MM.1S (cell line): ENCODE results near the gene MVB12B.

ENCODE experiments used
- DNase-seq: peaks from one replicate; pipeline ENCODE4 v3.0.0-alpha.2; 2015
- H2AFZ ChIP-seq: fragments of 300-600 bp; sonication (generic); 2 replicates; pipeline ENCODE4 v1.6.0; 2016; ENCODE audit warnings: antibody characterized with exemption, low read length
- H3F3A ChIP-seq: fragments of 300-600 bp; sonication (generic); 2 replicates; pipeline ENCODE4 v1.6.1; 2016; ENCODE audit warnings: mild to moderate bottlenecking, antibody characterized with exemption, low read length, moderate library complexity, mixed read lengths; ENCODE audit not compliant: insufficient read depth
- H3K27ac ChIP-seq: fragments of 300-600 bp; sonication (generic); 2 replicates; pipeline ENCODE4 v1.5.1; 2016; ENCODE audit warnings: mild to moderate bottlenecking, low read length
- H3K27me3 ChIP-seq: fragments of 300-600 bp; sonication (generic); replicated peaks from 2 replicates; pipeline ENCODE4 v1.6.0; 2016; ENCODE audit warnings: low read length; ENCODE audit not compliant: insufficient read depth
- H3K36me3 ChIP-seq: fragments of 300-600 bp; sonication (generic); replicated peaks from 2 replicates; pipeline ENCODE4 v1.6.1; 2016; ENCODE audit warnings: mild to moderate bottlenecking, low read length, mixed read lengths; ENCODE audit not compliant: insufficient read depth
- H3K4me1 ChIP-seq: fragments of 300-600 bp; sonication (generic); 2 replicates; pipeline ENCODE4 v1.6.1; 2016; ENCODE audit warnings: low read length, mixed read lengths
- H3K4me2 ChIP-seq: fragments of 300-600 bp; sonication (generic); 2 replicates; pipeline ENCODE4 v1.6.0; 2016; ENCODE audit warnings: low read depth, low read length
- H3K4me3 ChIP-seq: fragments of 300-600 bp; sonication (generic); 2 replicates; pipeline ENCODE4 v1.5.1; 2016; ENCODE audit warnings: low read length, mixed read lengths
- H3K79me2 ChIP-seq: fragments of 300-600 bp; sonication (generic); 2 replicates; pipeline ENCODE4 v1.6.1; 2016; ENCODE audit warnings: mixed run types, low read length, mixed read lengths
- H3K9ac ChIP-seq: fragments of 300-600 bp; sonication (generic); 2 replicates; pipeline ENCODE4 v1.6.1; 2016; ENCODE audit warnings: low read length, mixed read lengths
- H3K9me2 ChIP-seq: fragments of 300-600 bp; sonication (generic); replicated peaks from 2 replicates; pipeline ENCODE4 v1.6.1; 2016; ENCODE audit warnings: mild to moderate bottlenecking, low read length, mixed read lengths; ENCODE audit not compliant: insufficient read depth
- H3K9me3 ChIP-seq: fragments of 300-600 bp; sonication (generic); replicated peaks from 2 replicates; pipeline ENCODE4 v1.6.1; 2016; ENCODE audit warnings: mild to moderate bottlenecking, low read length, mixed read lengths; ENCODE audit not compliant: insufficient read depth
- H4K20me1 ChIP-seq: fragments of 300-600 bp; sonication (generic); 2 replicates; pipeline ENCODE4 v1.6.1; 2016; ENCODE audit warnings: mild to moderate bottlenecking, low read length, moderate library complexity, mixed read lengths; ENCODE audit not compliant: insufficient read depth
- EZH2 ChIP-seq: fragments of 300-600 bp; sonication (generic); optimal IDR thresholded peaks from 2 replicates; pipeline ENCODE3; 2017; ENCODE audit warnings: low read depth, mild to moderate bottlenecking, antibody characterized with exemption, low read length, mixed read lengths
- EZH2phosphoT487 ChIP-seq: fragments of 300-600 bp; sonication (generic); IDR thresholded peaks from 2 replicates; pipeline ENCODE4 v1.6.1; 2018; ENCODE audit warnings: antibody characterized with exemption, low read length
- TF ChIP-seq, protein P1 (sequence below): fragments of 300-600 bp; sonication (generic); IDR thresholded peaks from 2 replicates; pipeline ENCODE4 v1.5.1; 2016; ENCODE audit warnings: antibody characterized with exemption, low read length, mixed read lengths

The MVB12B gene

DNA sequence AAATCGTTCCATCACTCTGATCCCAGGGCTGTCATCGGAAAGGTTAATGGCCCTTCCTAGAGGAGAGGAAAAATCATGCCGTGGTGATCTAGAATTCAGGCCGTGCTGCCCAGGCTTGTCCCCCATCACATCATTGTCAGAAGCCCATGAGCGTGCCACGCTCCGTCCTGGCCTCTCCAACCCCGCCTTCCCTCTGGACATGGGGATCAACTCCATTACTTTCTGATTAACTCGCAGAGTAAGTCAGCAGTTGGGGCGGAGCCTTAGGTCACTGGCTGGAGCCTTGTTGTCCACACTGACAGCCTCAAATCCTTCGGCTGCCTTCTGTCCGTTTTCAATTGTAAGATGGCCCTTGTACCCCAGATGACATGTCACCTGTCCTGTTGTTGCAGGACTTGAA lies 75.0 kb downstream of the MVB12B start:
- no peaks in the 10 kb centered on the region for H3K9me3 ChIP-seq
- no peak overlapping the region for H3K4me3 ChIP-seq
- no peaks in the 10 kb centered on the region for H4K20me1 ChIP-seq
- H3K9me2 ChIP-seq: no peaks in the 10 kb centered on the region
- H3F3A ChIP-seq: peaks cover 15% of the 10 kb centered on the region
- no peak overlapping the region for H2AFZ ChIP-seq
- H3K27me3 ChIP-seq: no peaks in the 10 kb centered on the region
- no peak overlapping the region for H3K9ac ChIP-seq
- H3K4me2 ChIP-seq: no peak overlapping the region
- H3K27ac ChIP-seq: no peak overlapping the region
- no peaks in the 10 kb centered on the region for H3K36me3 ChIP-seq
- H3K79me2 ChIP-seq: no peaks in the 10 kb centered on the region
- TF ChIP-seq, protein P1, sequence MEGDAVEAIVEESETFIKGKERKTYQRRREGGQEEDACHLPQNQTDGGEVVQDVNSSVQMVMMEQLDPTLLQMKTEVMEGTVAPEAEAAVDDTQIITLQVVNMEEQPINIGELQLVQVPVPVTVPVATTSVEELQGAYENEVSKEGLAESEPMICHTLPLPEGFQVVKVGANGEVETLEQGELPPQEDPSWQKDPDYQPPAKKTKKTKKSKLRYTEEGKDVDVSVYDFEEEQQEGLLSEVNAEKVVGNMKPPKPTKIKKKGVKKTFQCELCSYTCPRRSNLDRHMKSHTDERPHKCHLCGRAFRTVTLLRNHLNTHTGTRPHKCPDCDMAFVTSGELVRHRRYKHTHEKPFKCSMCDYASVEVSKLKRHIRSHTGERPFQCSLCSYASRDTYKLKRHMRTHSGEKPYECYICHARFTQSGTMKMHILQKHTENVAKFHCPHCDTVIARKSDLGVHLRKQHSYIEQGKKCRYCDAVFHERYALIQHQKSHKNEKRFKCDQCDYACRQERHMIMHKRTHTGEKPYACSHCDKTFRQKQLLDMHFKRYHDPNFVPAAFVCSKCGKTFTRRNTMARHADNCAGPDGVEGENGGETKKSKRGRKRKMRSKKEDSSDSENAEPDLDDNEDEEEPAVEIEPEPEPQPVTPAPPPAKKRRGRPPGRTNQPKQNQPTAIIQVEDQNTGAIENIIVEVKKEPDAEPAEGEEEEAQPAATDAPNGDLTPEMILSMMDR: no peak
- no peak for DNase-seq
- peaks cover 14% of the 10 kb centered on the region for H3K4me1 ChIP-seq

DNA sequence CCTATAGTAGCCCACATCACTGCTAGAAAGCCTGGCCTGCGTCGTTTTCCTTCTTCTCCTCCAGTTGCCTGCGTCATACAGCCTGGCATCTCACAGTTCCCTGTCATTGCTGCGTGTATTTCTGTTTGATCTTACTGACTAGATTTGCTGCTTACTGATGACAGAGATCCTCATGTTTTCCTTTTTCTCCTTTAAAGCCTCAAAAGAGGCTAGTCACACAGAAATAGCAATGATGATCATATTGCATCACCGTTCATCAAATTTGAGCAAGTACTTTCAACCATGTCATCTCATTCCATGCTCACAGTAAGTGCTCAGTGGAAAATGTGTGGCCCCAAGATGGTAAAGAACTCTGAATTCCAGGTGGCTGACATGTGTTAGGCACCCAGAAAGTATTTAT lies 76.8 kb downstream of the MVB12B start:
- H3K79me2 ChIP-seq: no peaks in the 10 kb centered on the region
- peaks cover under 1% of the 10 kb centered on the region; the same call in 1 of the 2 replicates for H3K4me1 ChIP-seq
- no peaks in the 10 kb centered on the region for H3K27me3 ChIP-seq
- no peak overlapping the region for H3K9ac ChIP-seq
- H3K4me3 ChIP-seq: no peak overlapping the region
- H3K36me3 ChIP-seq: no peaks in the 10 kb centered on the region
- H3K9me3 ChIP-seq: no peaks in the 10 kb centered on the region
- H2AFZ ChIP-seq: no peak overlapping the region
- no peaks in the 10 kb centered on the region for H4K20me1 ChIP-seq
- no peak for DNase-seq
- no peak overlapping the region for H3K4me2 ChIP-seq
- no peaks in the 10 kb centered on the region for H3K9me2 ChIP-seq
- no peak overlapping the region for H3K27ac ChIP-seq
- TF ChIP-seq, protein P1: no peak
- TF ChIP-seq EZH2 (no peak), EZH2phosphoT487 (no peak)
- no peaks in the 10 kb centered on the region for H3F3A ChIP-seq

DNA sequence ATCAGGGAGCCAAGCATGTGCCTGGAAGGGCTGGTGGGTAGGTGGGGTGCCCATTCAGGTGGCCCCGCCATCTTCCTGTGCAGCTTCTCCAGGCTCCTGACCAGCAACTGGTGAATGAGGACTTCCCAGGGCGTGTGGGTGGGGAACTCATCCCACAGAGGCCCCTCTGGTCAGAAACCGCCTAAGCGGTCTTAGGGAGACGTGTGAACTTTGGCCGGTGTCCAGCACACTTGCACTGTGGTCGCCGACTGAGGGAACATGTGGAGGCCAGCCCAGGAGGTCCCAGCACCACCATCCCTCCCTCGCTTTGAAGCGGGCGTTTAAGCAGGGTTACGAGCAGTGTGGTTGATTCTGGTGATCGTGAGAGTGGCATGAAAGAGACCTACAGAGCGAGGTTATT lies 77.8 kb downstream of the MVB12B start:
- Histone ChIP-seq H2AFZ (no peak overlapping the region), H3K27ac (no peak overlapping the region), H3K9me2 (no peaks in the 10 kb centered on the region), H4K20me1 (no peaks in the 10 kb centered on the region), H3F3A (no peaks in the 10 kb centered on the region), H3K36me3 (no peaks in the 10 kb centered on the region), H3K9ac (no peak overlapping the region), H3K4me2 (no peak overlapping the region), H3K4me3 (no peak overlapping the region), H3K79me2 (no peaks in the 10 kb centered on the region), H3K9me3 (no peaks in the 10 kb centered on the region), H3K27me3 (no peaks in the 10 kb centered on the region), H3K4me1 (no peaks in the 10 kb centered on the region)
- no peak for DNase-seq
- TF ChIP-seq, protein P1: no peak
- TF ChIP-seq EZH2 (no peak), EZH2phosphoT487 (no peak)
